ENCODE results near the gene CCDC149.
"Not testable (repeated sequence)": the region's sequence is repeated elsewhere in the genome, so short reads cannot be mapped to it uniquely, and the experiment has no call there.

Gene CCDC149

GRCh38 chr4:24917076-24917856, 4.4 kb upstream of the CCDC149 start:
- DNase-seq (ENCODE audit: low spot score), result no peak

- DNase-seq (ENCODE audit: low spot score), result no peak
These were observed 2.5 kb upstream of the CCDC149 start for GRCh38 chr4:24915121-24915922.

GRCh38 chr4:24914460-24914859, 1.6 kb upstream of the CCDC149 start:
- no peak for DNase-seq (ENCODE audit: low spot score)

- no peak for DNase-seq (ENCODE audit: low spot score)
These were observed 260 bp upstream of the CCDC149 start for GRCh38 chr4:24913119-24913485.

- no peak for DNase-seq (ENCODE audit: low spot score)
These were observed 2.3 kb downstream of the CCDC149 start for GRCh38 chr4:24910499-24910898.

- DNase-seq (ENCODE audit: low spot score), result not testable (repeated sequence)
These were observed 3.2 kb downstream of the CCDC149 start for GRCh38 chr4:24909606-24910005.

GRCh38 chr4:24897639-24898038, 15.2 kb downstream of the CCDC149 start:
- DNase-seq (ENCODE audit: low spot score), result no peak

GRCh38 chr4:24896977-24897376, 15.9 kb downstream of the CCDC149 start:
- no peak for DNase-seq (ENCODE audit: low spot score)

GRCh38 chr4:24896056-24896455, 16.8 kb downstream of the CCDC149 start:
- DNase-seq (ENCODE audit: low spot score), result no peak

GRCh38 chr4:24895461-24895860, 17.4 kb downstream of the CCDC149 start:
- DNase-seq (ENCODE audit: low spot score), result no peak

- no peak for DNase-seq (ENCODE audit: low spot score)
These were observed 18.0 kb downstream of the CCDC149 start for GRCh38 chr4:24894846-24895245.

GRCh38 chr4:24894243-24894642, 18.6 kb downstream of the CCDC149 start:
- no peak for DNase-seq (ENCODE audit: low spot score)

GRCh38 chr4:24892778-24893177, 20.1 kb downstream of the CCDC149 start:
- DNase-seq (ENCODE audit: low spot score), result no peak

- DNase-seq (ENCODE audit: low spot score), result no peak
These were observed 20.6 kb downstream of the CCDC149 start for GRCh38 chr4:24892278-24892677.

- DNase-seq (ENCODE audit: low spot score), result no peak
These were observed 22.2 kb downstream of the CCDC149 start for GRCh38 chr4:24890561-24891126.

- no peak for DNase-seq (ENCODE audit: low spot score)
These were observed 22.9 kb downstream of the CCDC149 start for GRCh38 chr4:24889991-24890390.

- DNase-seq (ENCODE audit: low spot score), result no peak
These were observed 24.1 kb downstream of the CCDC149 start for GRCh38 chr4:24888475-24889344.

- no peak for DNase-seq (ENCODE audit: low spot score)
These were observed 24.9 kb downstream of the CCDC149 start for GRCh38 chr4:24887881-24888430.

- no peak for DNase-seq (ENCODE audit: low spot score)
These were observed 26.2 kb downstream of the CCDC149 start for GRCh38 chr4:24886596-24886995.

- no peak for DNase-seq (ENCODE audit: low spot score)
These were observed 27.5 kb downstream of the CCDC149 start for GRCh38 chr4:24885342-24885741.

GRCh38 chr4:24884902-24885301, 27.9 kb downstream of the CCDC149 start:
- no peak for DNase-seq (ENCODE audit: low spot score)
